GM12878 (cell line): ENCODE data around the gene ACTR2. TPM values are rescaled to one million over a fixed set of nuclear protein-coding genes. Genes with fewer than 3 reads are reported as not detected.
A peak's percentile ranks its signal among the peaks of the same experiment; 100 is the strongest.

Experiments
- BACH1 ChIP-seq: fragments of 450-650 bp; IDR thresholded peaks from 2 replicates; pipeline ENCODE4 v1.6.1; 2017; ENCODE audit warnings: mild to moderate bottlenecking, borderline replicate concordance
- BCL11A ChIP-seq: IDR thresholded peaks from 2 replicates; pipeline ENCODE4 v1.6.1; 2011; ENCODE audit warnings: low read depth, low read length
- BHLHE40 ChIP-seq, 2 experiments: fragments of 450-650 bp in 1 of 2; IDR thresholded peaks; 2 replicates each; pipeline ENCODE4 v1.6.1; 2011 to 2017; ENCODE audit warnings: low read depth in 2 of 2, borderline replicate concordance in 1 of 2, improper control_type of control experiment in 1 of 2, low read length in 1 of 2, mild to moderate bottlenecking in 1 of 2
- BRCA1 ChIP-seq: IDR thresholded peaks from 2 replicates; pipeline ENCODE4 v1.6.1; 2011; ENCODE audit warnings: low read depth, low read length, improper control_type of control experiment
- CBX5 ChIP-seq: sonication (generic); IDR thresholded peaks from 2 replicates; pipeline ENCODE4 v1.6.1; 2016; ENCODE audit warnings: low read depth, moderate library complexity, mild to moderate bottlenecking, inconsistent platforms
- CHD2 ChIP-seq: IDR thresholded peaks from 2 replicates; pipeline ENCODE4 v1.6.1; 2011; ENCODE audit warnings: low read depth, low read length, improper control_type of control experiment, borderline replicate concordance
- CREB1 ChIP-seq: IDR thresholded peaks from 2 replicates; pipeline ENCODE4 v1.6.1; 2012; ENCODE audit warnings: low read depth, mild to moderate bottlenecking, inconsistent platforms
- CREM ChIP-seq: IDR thresholded peaks from 2 replicates; pipeline ENCODE4 v1.6.1; 2014; ENCODE audit warnings: antibody characterized with exemption, low read depth
- EED ChIP-seq: sonication (generic); IDR thresholded peaks from 2 replicates; pipeline ENCODE4 v1.6.1; 2016; ENCODE audit warnings: antibody characterized with exemption, low read depth
- EP300 ChIP-seq, 2 experiments: fragments of 150-350 bp in 1 of 2; IDR thresholded peaks; 2 replicates each; pipeline ENCODE4 v1.6.1; 2011 to 2012; ENCODE audit warnings: low read depth in 2 of 2, low read length in 2 of 2, borderline replicate concordance in 1 of 2, improper control_type of control experiment in 1 of 2, inconsistent platforms in 1 of 2; ENCODE audit not compliant: control insufficient read depth in 1 of 2
- GATAD2B ChIP-seq: fragments of 450-650 bp; conservative IDR thresholded peaks from 2 replicates; pipeline ENCODE4 v1.6.1; 2017; ENCODE audit warnings: low read depth, mild to moderate bottlenecking, moderate library complexity
- HCFC1 ChIP-seq: fragments of 150-350 bp; IDR thresholded peaks from 2 replicates; pipeline ENCODE4 v1.6.1; 2014; ENCODE audit warnings: low read length
- HDAC2 ChIP-seq: fragments of 200-600 bp; sonication (generic); IDR thresholded peaks from 2 replicates; pipeline ENCODE4 v1.6.1; 2017
- HDAC6 ChIP-seq: fragments of 200-600 bp; sonication (generic); IDR thresholded peaks from one replicate; pipeline ENCODE4 v1.8.0; 2017; ENCODE audit warnings: antibody characterized with exemption; ENCODE audit not compliant: unreplicated experiment
- HDGF ChIP-seq: fragments of 450-650 bp; IDR thresholded peaks from 2 replicates; pipeline ENCODE4 v1.6.1; 2016; ENCODE audit warnings: antibody characterized with exemption
- IKZF2 ChIP-seq, 2 experiments: fragments of 450-650 bp; IDR thresholded peaks; 2 replicates each; pipeline ENCODE4 v1.6.1; 2017; ENCODE audit warnings: mild to moderate bottlenecking in 2 of 2, moderate library complexity in 2 of 2
- IRF4 ChIP-seq: IDR thresholded peaks from 2 replicates; pipeline ENCODE4 v1.6.1; 2011; ENCODE audit warnings: low read depth, low read length
- KDM1A ChIP-seq: fragments of 200-600 bp; sonication (generic); IDR thresholded peaks from 2 replicates; pipeline ENCODE4 v1.6.1; 2016; ENCODE audit warnings: borderline replicate concordance
- KLF5 ChIP-seq: fragments of 450-650 bp; IDR thresholded peaks from 2 replicates; pipeline ENCODE4 v1.6.1; 2014; ENCODE audit warnings: mild to moderate bottlenecking; ENCODE audit not compliant: partially characterized antibody
- MAX ChIP-seq: IDR thresholded peaks from 2 replicates; pipeline ENCODE4 v1.6.1; 2012; ENCODE audit warnings: low read depth, low read length, improper control_type of control experiment
- MXI1 ChIP-seq: fragments of 150-350 bp; IDR thresholded peaks from 2 replicates; pipeline ENCODE4 v1.6.1; 2011; ENCODE audit warnings: low read depth, mild to moderate bottlenecking, inconsistent platforms, low read length, improper control_type of control experiment
- NBN ChIP-seq: fragments of 450-650 bp; IDR thresholded peaks from 2 replicates; pipeline ENCODE4 v1.6.1; 2016
- NFYA ChIP-seq: IDR thresholded peaks from 2 replicates; pipeline ENCODE4 v1.6.1; 2011; ENCODE audit warnings: low read depth, mild to moderate bottlenecking, low read length, improper control_type of control experiment, borderline replicate concordance
- NR2C1 ChIP-seq: fragments of 450-650 bp; IDR thresholded peaks from 2 replicates; pipeline ENCODE4 v1.6.1; 2017; ENCODE audit warnings: antibody characterized with exemption, mild to moderate bottlenecking, moderate library complexity
- NRF1 ChIP-seq: conservative IDR thresholded peaks from 2 replicates; pipeline ENCODE4 v1.6.1; 2011; ENCODE audit warnings: mild to moderate bottlenecking, low read depth, low read length, improper control_type of control experiment
- PKNOX1 ChIP-seq: fragments of 450-650 bp; IDR thresholded peaks from 2 replicates; pipeline ENCODE4 v1.6.1; 2016; ENCODE audit warnings: mild to moderate bottlenecking
- POLR2AphosphoS5 ChIP-seq: IDR thresholded peaks from 2 replicates; pipeline ENCODE4 v1.6.1; 2011; ENCODE audit warnings: mild to moderate bottlenecking, low read length, inconsistent platforms
- RB1 ChIP-seq: fragments of 450-650 bp; formaldehyde crosslinking; IDR thresholded peaks from 2 replicates; pipeline ENCODE4 v1.6.1; 2017; ENCODE audit warnings: mild to moderate bottlenecking, borderline replicate concordance
- RCOR1 ChIP-seq: conservative IDR thresholded peaks from 2 replicates; pipeline ENCODE4 v1.6.1; 2012; ENCODE audit warnings: low read depth, low read length, improper control_type of control experiment
- SPI1 ChIP-seq: IDR thresholded peaks from 2 replicates; pipeline ENCODE4 v1.6.1; 2011; ENCODE audit warnings: low read depth, mild to moderate bottlenecking, low read length, moderate library complexity, borderline replicate concordance; ENCODE audit not compliant: insufficient read depth
- STAT3 ChIP-seq: IDR thresholded peaks from 2 replicates; pipeline ENCODE4 v1.6.1; 2011; ENCODE audit warnings: low read depth, low read length, improper control_type of control experiment
- WRNIP1 ChIP-seq: IDR thresholded peaks from 2 replicates; pipeline ENCODE4 v1.6.1; 2011; ENCODE audit warnings: low read depth, low read length, improper control_type of control experiment, borderline replicate concordance
- ZNF384 ChIP-seq: IDR thresholded peaks from 2 replicates; pipeline ENCODE4 v1.6.1; 2012; ENCODE audit warnings: low read depth, mild to moderate bottlenecking, low read length, improper control_type of control experiment, borderline replicate concordance
- ZNF622 ChIP-seq: fragments of 450-650 bp; IDR thresholded peaks from 2 replicates; pipeline ENCODE4 v1.6.1; 2017; ENCODE audit warnings: mild to moderate bottlenecking, inconsistent platforms
- polyA plus RNA-seq, 11 experiments: library from polyadenylated mRNA; depleted of rRNA in 4 of 11; unstranded in 6 of 11; stranded (reverse) in 5 of 11; fragments of >200 nt; fragmentation: Nextera tagmentation in 4 of 11; fragmentation: Illumina TruSeq in 1 of 11; extraction: Ambion mirVana in 4 of 11; extraction: Trizol in 1 of 11; gene quantifications; 1 replicate in 1 of 11; 2 replicates in 10 of 11; pipeline versions ENCODE4 v1.2.1 to v1.2.3, GENCODE V29; 2011 to 2016; ENCODE audit warnings: inconsistent platforms in 2 of 11, missing spikeins in 2 of 11, low read depth in 1 of 11
- total RNA-seq, 4 experiments: library from RNA; depleted of rRNA in 3 of 4; stranded (reverse); fragments of >200 nt in 3 of 4; fragmentation: Illumina TruSeq in 1 of 4; extraction: Trizol in 1 of 4; gene quantifications; 2 replicates each; pipeline versions ENCODE4 v1.2.1 to v1.2.3, GENCODE V29; 2013 to 2021

Gene ACTR2
- total and polyA plus RNA-seq, 10 of the 15 experiments (the other 5 are each of a cell fraction or from before 2014, with no cell fraction given): 94.2 to 401 (median 195) TPM

- TF ChIP-seq NR2C1: no peak
- TF ChIP-seq CBX5: peak; percentile 65; the same call in 1 of the 2 replicates
- no peak for TF ChIP-seq HDGF
- peak; percentile 98 for TF ChIP-seq CREM
- TF ChIP-seq ZNF384: no peak
- no peak for TF ChIP-seq BRCA1
- TF ChIP-seq IRF4: 0 out of 2 replicates have a peak, but pooled peaks have one; percentile 17
- no peak for TF ChIP-seq GATAD2B
- no peak for TF ChIP-seq CHD2
- TF ChIP-seq NBN: peak; percentile 62; the same call in 1 of the 2 replicates
- TF ChIP-seq ZNF622: no peak
- TF ChIP-seq HCFC1: peak; percentile 35; the same call in 1 of the 2 replicates
- TF ChIP-seq NFYA: no peak
- peak in 1 of 2 experiments; percentile 61 for TF ChIP-seq IKZF2 (IDR thresholded peaks at IDR 0.05)
- TF ChIP-seq HDAC6: no peak
- no peak for TF ChIP-seq BACH1
- no peak for TF ChIP-seq POLR2AphosphoS5
- TF ChIP-seq STAT3: no peak
- TF ChIP-seq KDM1A: no peak
- no peak for TF ChIP-seq WRNIP1
- peak in 1 of 2 experiments; percentile 18; a peak in 1 of 4 replicates for TF ChIP-seq BHLHE40 (IDR thresholded peaks at IDR 0.05; ENCODE audit: borderline replicate concordance in 1 of 2, low read depth in 2 of 2, low read length in 1 of 2)
- no peak for TF ChIP-seq MXI1
- TF ChIP-seq PKNOX1: no peak
- peak in 1 of 2 experiments; percentile 57; a peak in 1 of 4 replicates for TF ChIP-seq EP300 (IDR thresholded peaks at IDR 0.05; ENCODE audit: borderline replicate concordance in 1 of 2, control insufficient read depth in 1 of 2, low read depth in 2 of 2, low read length in 2 of 2)
- no peak for TF ChIP-seq SPI1
- TF ChIP-seq EED: peak; percentile 71
- no peak for TF ChIP-seq MAX
- no peak for TF ChIP-seq NRF1
- no peak for TF ChIP-seq KLF5
- peak; percentile 97 for TF ChIP-seq CREB1
- peak; percentile 17; the same call in 1 of the 2 replicates for TF ChIP-seq BCL11A
- TF ChIP-seq HDAC2: no peak
- no peak for TF ChIP-seq RB1
- no peak for TF ChIP-seq RCOR1
Measured at GRCh38 chr2:65320042-65320725, 92.6 kb downstream of the ACTR2 start (continued).
